ENCODE data around the gene LRP2. TPM values are rescaled to one million over a fixed set of nuclear protein-coding genes. Genes with fewer than 3 reads are reported as not detected.

Gene LRP2
- polyA plus RNA-seq, 2 of the 4 experiments (the other 2 are of a cell fraction), result 0.04 TPM; not detected in 1

- TF ChIP-seq CBX2 (IDR thresholded peaks at IDR 0.05; ENCODE audit: borderline replicate concordance, low read depth), result no peak
Measured at GRCh38 chr2:169303579-169304305, 58.6 kb downstream of the LRP2 start (continued).

- 7% methylated on average over 4 of the region's 4 CpGs for WGBS (ENCODE audit: missing lambda C conversion rate)
- FAIRE-seq, result no peak
- H3K27ac ChIP-seq, result no peak overlapping the region
- POLR2A ChIA-PET, result no interaction called here
- no peak for ATAC-seq
- H3K4me2 ChIP-seq, result no peak overlapping the region
- no peaks in the 10 kb centered on the region for H3K4me1 ChIP-seq
- TF ChIP-seq JUNB (IDR thresholded peaks at IDR 0.05) (no peak), TP53 (CRISPR knock-in tag; IDR thresholded peaks at IDR 0.05) (no peak), HOXB5 (CRISPR knock-in tag; IDR thresholded peaks at IDR 0.05) (no peak), EHMT2 (IDR thresholded peaks at IDR 0.05; ENCODE audit: low read depth) (no peak), ZC3H11A (IDR thresholded peaks at IDR 0.05) (no peak), MAX (IDR thresholded peaks at IDR 0.05) (no peak), NR3C1 (IDR thresholded peaks at IDR 0.05) (no peak), MAFK (IDR thresholded peaks at IDR 0.05; ENCODE audit: partially characterized antibody) (no peak)
- no peak overlapping the region for H3K4me3 ChIP-seq
- DNase-seq (ENCODE audit: low read depth in 1 of 2, low spot score in 1 of 2), result no peak
- H3K9me3 ChIP-seq, result no peaks in the 10 kb centered on the region
- CTCF ChIA-PET, result no interaction called here
Measured at GRCh38 chr2:169302364-169302763, 60.0 kb downstream of the LRP2 start.

- TF ChIP-seq EP300 (IDR thresholded peaks at IDR 0.05) (no peak), HDAC2 (IDR thresholded peaks at IDR 0.05) (no peak), ZNF302 (CRISPR knock-in tag; IDR thresholded peaks at IDR 0.05) (no peak), HOXB5 (CRISPR knock-in tag; IDR thresholded peaks at IDR 0.05) (no peak)
- H3K9me3 ChIP-seq, result no peaks in the 10 kb centered on the region
- ChIA-PET CTCF (no interaction called here), POLR2A (no interaction called here)
- no peak overlapping the region for H3K27ac ChIP-seq
- WGBS (ENCODE audit: missing lambda C conversion rate), result 10% methylated on average over 4 of the region's 4 CpGs
- FAIRE-seq (no peak), DNase-seq (ENCODE audit: low read depth in 1 of 2, low spot score in 1 of 2) (no peak), ATAC-seq (no peak)
- H3K4me1 ChIP-seq, result no peaks in the 10 kb centered on the region
- H3K4me2 ChIP-seq, result no peak overlapping the region
- no peak overlapping the region for H3K4me3 ChIP-seq
Measured at GRCh38 chr2:169301596-169302335, 60.6 kb downstream of the LRP2 start.

- DNase-seq (ENCODE audit: low read depth in 1 of 2, low spot score in 1 of 2) (no peak), FAIRE-seq (no peak), ATAC-seq (no peak)
- Histone ChIP-seq H3K4me3 (no peak overlapping the region), H3K4me2 (no peak overlapping the region), H3K9me3 (no peaks in the 10 kb centered on the region), H3K4me1 (no peaks in the 10 kb centered on the region), H3K27ac (no peak overlapping the region)
- POLR2A ChIA-PET, result no interaction called here
- 1% methylated on average over 5 of the region's 5 CpGs for WGBS (ENCODE audit: missing lambda C conversion rate)
- TF ChIP-seq FOSB (CRISPR knock-in tag; IDR thresholded peaks at IDR 0.05), result no peak
- CTCF ChIA-PET, result no interaction called here
Measured at GRCh38 chr2:169300636-169301530, 61.5 kb downstream of the LRP2 start.

GRCh38 chr2:169298007-169298406, 64.3 kb downstream of the LRP2 start:
- ATAC-seq (no peak), FAIRE-seq (no peak)
- CTCF ChIA-PET, result interaction anchor here (1.0 kb wide), 1 partner anchor 15 kb away, joined by 3 read pairs; no protein-coding TSS in a partner anchor
- TF ChIP-seq REST (IDR thresholded peaks at IDR 0.05) (no peak), ZC3H11A (IDR thresholded peaks at IDR 0.05) (no peak), JUNB (IDR thresholded peaks at IDR 0.05) (no peak), ATOH8 (CRISPR knock-in tag; IDR thresholded peaks at IDR 0.05; ENCODE audit: low read depth) (no peak), ELK1 (IDR thresholded peaks at IDR 0.05; ENCODE audit: low read depth, low read length) (no peak), SREBF2 (IDR thresholded peaks at IDR 0.05) (no peak), PHF8 (IDR thresholded peaks at IDR 0.05; ENCODE audit: borderline replicate concordance, low read depth) (no peak)

More at GRCh38 chr2:169298007-169298406, 64.3 kb downstream of the LRP2 start:
- Histone ChIP-seq H3K4me1 (no peaks in the 10 kb centered on the region), H3K4me3 (no peak overlapping the region), H3K27ac (no peak overlapping the region), H3K9me3 (no peaks in the 10 kb centered on the region), H3K4me2 (no peak overlapping the region)
- no peak for DNase-seq (ENCODE audit: low read depth in 1 of 2, low spot score in 1 of 2)
- WGBS (ENCODE audit: missing lambda C conversion rate), result 81% methylated on average over 1 of the region's 1 CpG
- POLR2A ChIA-PET, result no interaction called here
